K562 (cell line): Measurements from ENCODE around the gene PTPN18. TPM values are rescaled to one million over a fixed set of nuclear protein-coding genes. Genes with fewer than 3 reads are reported as not detected.
A peak's percentile ranks its signal among the peaks of the same experiment; 100 is the strongest.

Experiments
- CREM ChIP-seq: IDR thresholded peaks from 2 replicates; pipeline ENCODE4 v1.6.1; 2014; ENCODE audit warnings: antibody characterized with exemption, low read depth
- FOXK2 ChIP-seq, 2 experiments: fragments of 450-650 bp; IDR thresholded peaks in 1 of 2; conservative IDR thresholded peaks in 1 of 2; 2 replicates each; pipeline ENCODE4 v1.6.1; 2016; ENCODE audit warnings: low read depth in 2 of 2, mild to moderate bottlenecking in 1 of 2
- FOXP1 ChIP-seq: sonication (generic); formaldehyde crosslinking; IDR thresholded peaks from 2 replicates; pipeline ENCODE4 v1.8.0; 2022; ENCODE audit warnings: mild to moderate bottlenecking, missing genetic modification reagents
- HMG20A ChIP-seq: fragments of 450-650 bp; formaldehyde crosslinking; conservative IDR thresholded peaks from 2 replicates; pipeline ENCODE4 v1.4.0; 2020; ENCODE audit warnings: mild to moderate bottlenecking, mixed read lengths
- KLF13 ChIP-seq: fragments of 450-650 bp; IDR thresholded peaks from 2 replicates; pipeline ENCODE4 v1.6.1; 2016; ENCODE audit warnings: missing genetic modification characterization, low read depth, mild to moderate bottlenecking, missing compliant biosample characterization, moderate library complexity, borderline replicate concordance
- NFIX ChIP-seq: fragments of 250-450 bp; sonication (Bioruptor Pico); IDR thresholded peaks from 2 replicates; pipeline ENCODE4 v1.4.0; 2020; ENCODE audit warnings: low read depth, mild to moderate bottlenecking, moderate library complexity
- NRF1 ChIP-seq, 2 experiments: fragments of 450-650 bp; IDR thresholded peaks in 1 of 2; conservative IDR thresholded peaks in 1 of 2; 2 replicates each; pipeline ENCODE4 v1.6.1; 2014; ENCODE audit warnings: mild to moderate bottlenecking in 2 of 2
- POLR2G ChIP-seq: fragments of 200-400 bp; formaldehyde crosslinking; IDR thresholded peaks from 2 replicates; pipeline ENCODE4 v1.6.1; 2017; ENCODE audit warnings: low read depth, mild to moderate bottlenecking, antibody characterized with exemption, low read length, moderate library complexity
- RB1 ChIP-seq: fragments of 450-650 bp; IDR thresholded peaks from 2 replicates; pipeline ENCODE4 v1.6.1; 2017; ENCODE audit warnings: low read depth, mild to moderate bottlenecking
- ZBTB8A ChIP-seq: fragments of 450-650 bp; IDR thresholded peaks from 2 replicates; pipeline ENCODE4 v1.6.1; 2018; ENCODE audit warnings: mild to moderate bottlenecking, moderate library complexity; ENCODE audit not compliant: partially characterized antibody
- polyA plus RNA-seq, 8 experiments: library from polyadenylated mRNA; depleted of rRNA in 4 of 8; stranded (reverse) in 5 of 8; unstranded in 3 of 8; fragments of >200 nt; fragmentation: Nextera tagmentation in 2 of 8; fragmentation: Illumina TruSeq in 1 of 8; extraction: Ambion mirVana in 2 of 8; extraction: Trizol in 1 of 8; gene quantifications; 2 replicates each; pipeline versions ENCODE4 v1.2.1 to v1.2.3, GENCODE V29; 2011 to 2014; ENCODE audit warnings: inconsistent platforms in 1 of 8, missing spikeins in 1 of 8
- total RNA-seq, 7 experiments: library from RNA; depleted of rRNA in 6 of 7; stranded (reverse); fragments of >200 nt in 6 of 7; fragmentation: Illumina TruSeq in 2 of 7; extraction: Trizol in 2 of 7; gene quantifications; 2 replicates each; pipeline versions ENCODE4 v1.2.1 to v1.2.3, GENCODE V29; 2011 to 2021; ENCODE audit warnings: low replicate concordance in 1 of 7
- TF ChIP-seq, protein P1 (sequence below): fragments of 450-650 bp; formaldehyde crosslinking; IDR thresholded peaks from 2 replicates; pipeline ENCODE4 v1.4.0; 2020; ENCODE audit warnings: mild to moderate bottlenecking, moderate library complexity
- TF ChIP-seq, protein P2 (sequence below): sonication (generic); formaldehyde crosslinking; IDR thresholded peaks from 2 replicates; pipeline ENCODE4 v1.8.1; 2023; ENCODE audit warnings: mild to moderate bottlenecking, missing genetic modification reagents
- TF ChIP-seq, protein P3 (sequence below): sonication (generic); formaldehyde crosslinking; IDR thresholded peaks from 2 replicates; pipeline ENCODE4 v1.8.1; 2023; ENCODE audit warnings: mild to moderate bottlenecking, missing genetic modification reagents
- TF ChIP-seq, protein P4 (sequence below): fragments of 250-450 bp; sonication (Bioruptor Pico); IDR thresholded peaks from 2 replicates; pipeline ENCODE4 v1.5.1; 2021; ENCODE audit warnings: mild to moderate bottlenecking
- TF ChIP-seq, protein P5 (sequence below): fragments of 450-650 bp; IDR thresholded peaks from 2 replicates; pipeline ENCODE4 v1.6.1; 2016

The PTPN18 gene
- total and polyA plus RNA-seq, 9 of the 15 experiments (the other 6 are each of a cell fraction or from before 2014, with no cell fraction given), result 11.6 to 90.7 (median 49.6) TPM

DNA sequence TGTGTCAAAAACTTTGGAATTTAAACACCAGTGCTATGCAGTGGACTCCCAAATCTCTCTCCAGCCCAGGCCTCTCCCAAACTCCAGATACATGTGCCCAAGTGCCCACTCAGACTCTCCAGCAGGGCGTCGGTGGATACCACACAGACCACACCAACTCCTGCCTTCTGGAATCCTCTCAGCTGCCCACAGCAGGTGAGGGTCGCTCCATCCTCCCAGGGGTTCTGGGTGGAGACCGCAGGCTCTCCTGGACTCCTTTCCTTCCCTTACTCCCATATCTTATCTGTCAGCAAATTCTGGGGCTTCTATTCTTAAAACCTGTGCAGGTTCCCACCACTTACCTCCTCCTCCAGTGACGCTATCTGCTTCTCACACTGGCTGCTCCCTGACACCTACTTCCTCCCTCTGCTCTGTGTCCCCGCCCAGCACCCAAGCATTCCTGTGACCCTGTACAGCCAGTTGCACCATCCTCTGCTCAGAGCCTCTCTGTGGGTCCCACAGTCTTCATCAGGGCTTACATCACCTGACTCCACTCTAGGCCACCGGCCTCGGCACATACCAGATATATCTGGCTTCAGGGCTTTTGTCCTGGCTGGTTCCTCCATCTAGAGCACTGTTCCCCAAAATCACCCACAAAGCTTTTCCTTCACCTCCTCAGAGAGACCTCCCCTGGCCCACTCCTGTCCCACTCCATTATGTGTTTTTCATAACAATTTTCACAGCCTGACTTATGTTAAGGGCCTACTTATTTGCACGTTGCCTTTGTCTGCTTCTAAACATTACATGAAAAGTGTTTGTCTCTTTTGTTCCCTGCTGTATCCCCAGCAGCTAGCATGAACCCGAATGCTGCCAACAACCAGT is 15.7 kb upstream of the PTPN18 start (continued):
- TF ChIP-seq, protein P1, sequence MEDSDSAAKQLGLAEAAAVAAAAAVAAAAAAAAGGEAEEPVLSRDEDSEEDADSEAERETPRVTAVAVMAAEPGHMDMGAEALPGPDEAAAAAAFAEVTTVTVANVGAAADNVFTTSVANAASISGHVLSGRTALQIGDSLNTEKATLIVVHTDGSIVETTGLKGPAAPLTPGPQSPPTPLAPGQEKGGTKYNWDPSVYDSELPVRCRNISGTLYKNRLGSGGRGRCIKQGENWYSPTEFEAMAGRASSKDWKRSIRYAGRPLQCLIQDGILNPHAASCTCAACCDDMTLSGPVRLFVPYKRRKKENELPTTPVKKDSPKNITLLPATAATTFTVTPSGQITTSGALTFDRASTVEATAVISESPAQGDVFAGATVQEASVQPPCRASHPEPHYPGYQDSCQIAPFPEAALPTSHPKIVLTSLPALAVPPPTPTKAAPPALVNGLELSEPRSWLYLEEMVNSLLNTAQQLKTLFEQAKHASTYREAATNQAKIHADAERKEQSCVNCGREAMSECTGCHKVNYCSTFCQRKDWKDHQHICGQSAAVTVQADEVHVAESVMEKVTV, result no peak
- peak; percentile 67; the same call in 1 of the 2 replicates for TF ChIP-seq CREM
- no peak for TF ChIP-seq HMG20A (CRISPR knock-in tag)
- TF ChIP-seq FOXK2 (conservative IDR thresholded peaks at IDR 0.05 in 1 of 2, IDR thresholded peaks at IDR 0.05 in 1 of 2; ENCODE audit: low read depth in 2 of 2), result no peak
- no peak for TF ChIP-seq NFIX (CRISPR knock-in tag)
- peak; percentile 51 to 60; a peak in 2 of 4 replicates for TF ChIP-seq NRF1 (conservative IDR thresholded peaks at IDR 0.05 in 1 of 2, IDR thresholded peaks at IDR 0.05 in 1 of 2)
- no peak for TF ChIP-seq ZBTB8A
- TF ChIP-seq, protein P2, sequence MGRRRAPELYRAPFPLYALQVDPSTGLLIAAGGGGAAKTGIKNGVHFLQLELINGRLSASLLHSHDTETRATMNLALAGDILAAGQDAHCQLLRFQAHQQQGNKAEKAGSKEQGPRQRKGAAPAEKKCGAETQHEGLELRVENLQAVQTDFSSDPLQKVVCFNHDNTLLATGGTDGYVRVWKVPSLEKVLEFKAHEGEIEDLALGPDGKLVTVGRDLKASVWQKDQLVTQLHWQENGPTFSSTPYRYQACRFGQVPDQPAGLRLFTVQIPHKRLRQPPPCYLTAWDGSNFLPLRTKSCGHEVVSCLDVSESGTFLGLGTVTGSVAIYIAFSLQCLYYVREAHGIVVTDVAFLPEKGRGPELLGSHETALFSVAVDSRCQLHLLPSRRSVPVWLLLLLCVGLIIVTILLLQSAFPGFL (CRISPR knock-in tag), result no peak
- TF ChIP-seq, protein P3, sequence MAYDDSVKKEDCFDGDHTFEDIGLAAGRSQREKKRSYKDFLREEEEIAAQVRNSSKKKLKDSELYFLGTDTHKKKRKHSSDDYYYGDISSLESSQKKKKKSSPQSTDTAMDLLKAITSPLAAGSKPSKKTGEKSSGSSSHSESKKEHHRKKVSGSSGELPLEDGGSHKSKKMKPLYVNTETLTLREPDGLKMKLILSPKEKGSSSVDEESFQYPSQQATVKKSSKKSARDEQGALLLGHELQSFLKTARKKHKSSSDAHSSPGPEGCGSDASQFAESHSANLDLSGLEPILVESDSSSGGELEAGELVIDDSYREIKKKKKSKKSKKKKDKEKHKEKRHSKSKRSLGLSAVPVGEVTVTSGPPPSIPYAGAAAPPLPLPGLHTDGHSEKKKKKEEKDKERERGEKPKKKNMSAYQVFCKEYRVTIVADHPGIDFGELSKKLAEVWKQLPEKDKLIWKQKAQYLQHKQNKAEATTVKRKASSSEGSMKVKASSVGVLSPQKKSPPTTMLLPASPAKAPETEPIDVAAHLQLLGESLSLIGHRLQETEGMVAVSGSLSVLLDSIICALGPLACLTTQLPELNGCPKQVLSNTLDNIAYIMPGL (CRISPR knock-in tag), result no peak
- TF ChIP-seq FOXP1 (CRISPR knock-in tag), result no peak
- no peak for TF ChIP-seq KLF13 (tag)
- TF ChIP-seq, protein P4, sequence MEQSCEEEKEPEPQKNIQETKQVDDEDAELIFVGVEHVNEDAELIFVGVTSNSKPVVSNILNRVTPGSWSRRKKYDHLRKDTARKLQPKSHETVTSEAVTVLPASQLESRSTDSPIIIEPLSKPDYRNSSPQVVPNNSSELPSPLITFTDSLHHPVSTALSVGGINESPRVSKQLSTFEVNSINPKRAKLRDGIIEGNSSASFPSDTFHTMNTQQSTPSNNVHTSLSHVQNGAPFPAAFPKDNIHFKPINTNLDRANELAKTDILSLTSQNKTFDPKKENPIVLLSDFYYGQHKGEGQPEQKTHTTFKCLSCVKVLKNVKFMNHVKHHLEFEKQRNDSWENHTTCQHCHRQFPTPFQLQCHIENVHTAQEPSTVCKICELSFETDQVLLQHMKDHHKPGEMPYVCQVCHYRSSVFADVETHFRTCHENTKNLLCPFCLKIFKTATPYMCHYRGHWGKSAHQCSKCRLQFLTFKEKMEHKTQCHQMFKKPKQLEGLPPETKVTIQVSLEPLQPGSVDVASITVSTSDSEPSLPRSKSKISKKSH (CRISPR knock-in tag), result no peak
- 0 out of 2 replicates have a peak, but pooled peaks have one; percentile 36 for TF ChIP-seq POLR2G
- no peak for TF ChIP-seq RB1
- TF ChIP-seq, protein P5, sequence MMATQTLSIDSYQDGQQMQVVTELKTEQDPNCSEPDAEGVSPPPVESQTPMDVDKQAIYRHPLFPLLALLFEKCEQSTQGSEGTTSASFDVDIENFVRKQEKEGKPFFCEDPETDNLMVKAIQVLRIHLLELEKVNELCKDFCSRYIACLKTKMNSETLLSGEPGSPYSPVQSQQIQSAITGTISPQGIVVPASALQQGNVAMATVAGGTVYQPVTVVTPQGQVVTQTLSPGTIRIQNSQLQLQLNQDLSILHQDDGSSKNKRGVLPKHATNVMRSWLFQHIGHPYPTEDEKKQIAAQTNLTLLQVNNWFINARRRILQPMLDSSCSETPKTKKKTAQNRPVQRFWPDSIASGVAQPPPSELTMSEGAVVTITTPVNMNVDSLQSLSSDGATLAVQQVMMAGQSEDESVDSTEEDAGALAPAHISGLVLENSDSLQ, result peak; percentile 69
